ENCODE data around the gene VASP. TPM values are rescaled to one million over a fixed set of nuclear protein-coding genes. Genes with fewer than 3 reads are reported as not detected.

VASP gene
- total RNA-seq, 6 experiments from 2014 or later = 179 to 199 (median 185) TPM

DNA sequence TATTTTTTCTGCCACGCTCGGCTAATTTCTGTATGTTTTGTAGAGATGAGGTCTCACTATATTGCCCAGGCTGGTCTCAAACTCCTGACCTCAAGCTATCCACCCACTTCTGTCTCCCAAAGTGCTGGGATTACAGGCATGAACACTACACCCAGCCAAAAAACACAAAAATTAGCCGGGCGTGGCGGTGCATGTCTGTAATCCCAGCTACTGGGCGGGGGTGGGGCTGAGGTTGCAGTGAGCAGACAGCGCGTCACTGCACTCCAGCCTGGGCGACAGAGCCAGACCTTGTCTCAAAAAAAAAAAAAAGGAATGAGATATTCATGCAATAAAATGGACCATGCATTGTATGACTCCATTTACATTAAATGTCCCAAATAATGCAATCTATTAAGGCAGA, 32.2 kb downstream of the VASP start:
- H3K4me1 Mint-ChIP-seq (ENCODE audit: low read depth) = peaks cover 7% of the 10 kb centered on the region

DNA sequence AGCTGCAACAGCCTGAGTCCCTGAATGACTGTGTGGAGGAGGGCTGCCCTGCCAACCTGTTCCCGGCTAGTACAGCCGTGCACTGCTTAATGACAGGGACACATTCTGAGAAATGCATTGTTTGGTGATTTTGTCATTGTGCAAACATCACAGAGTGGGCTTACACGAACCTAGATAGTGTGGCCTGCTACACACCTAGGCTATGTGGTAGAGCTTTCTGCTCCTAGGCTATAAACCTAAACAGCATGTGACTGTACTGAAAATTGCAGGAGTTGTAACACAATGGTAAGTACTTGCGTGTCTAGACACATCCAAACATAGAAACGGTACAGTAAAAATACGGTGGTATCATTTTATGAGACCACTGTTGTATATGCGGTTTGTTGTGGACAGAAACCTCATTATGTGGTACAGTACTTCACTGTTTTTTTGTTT, 35.0 kb downstream of the VASP start:
- TF ChIP-seq CTCF (IDR thresholded peaks at IDR 0.05) = no peak
- no peak overlapping the region for H3K4me3 Mint-ChIP-seq
- no peaks in the 10 kb centered on the region for H3K36me3 Mint-ChIP-seq (ENCODE audit: low read depth)
- no peak for DNase-seq
- H3K9me3 Mint-ChIP-seq = peaks cover 5% of the 10 kb centered on the region
- no peaks in the 10 kb centered on the region; the same call in 1 of the 2 replicates for H3K27me3 Mint-ChIP-seq (ENCODE audit: insufficient read depth)
- H3K27ac Mint-ChIP-seq = no peak overlapping the region
- peaks cover 7% of the 10 kb centered on the region for H3K4me1 Mint-ChIP-seq (ENCODE audit: low read depth)

More for the DNA sequence above, 32.2 kb downstream of the VASP start:
- Mint-ChIP-seq H3K27me3 (ENCODE audit: insufficient read depth) (no peaks in the 10 kb centered on the region; the same call in 1 of the 2 replicates), H3K27ac (no peak overlapping the region), H3K9me3 (peaks cover 5% of the 10 kb centered on the region), H3K4me3 (no peak overlapping the region), H3K36me3 (ENCODE audit: low read depth) (peaks cover 6% of the 10 kb centered on the region)
- DNase-seq = no peak
- no peak for TF ChIP-seq CTCF (IDR thresholded peaks at IDR 0.05)

DNA sequence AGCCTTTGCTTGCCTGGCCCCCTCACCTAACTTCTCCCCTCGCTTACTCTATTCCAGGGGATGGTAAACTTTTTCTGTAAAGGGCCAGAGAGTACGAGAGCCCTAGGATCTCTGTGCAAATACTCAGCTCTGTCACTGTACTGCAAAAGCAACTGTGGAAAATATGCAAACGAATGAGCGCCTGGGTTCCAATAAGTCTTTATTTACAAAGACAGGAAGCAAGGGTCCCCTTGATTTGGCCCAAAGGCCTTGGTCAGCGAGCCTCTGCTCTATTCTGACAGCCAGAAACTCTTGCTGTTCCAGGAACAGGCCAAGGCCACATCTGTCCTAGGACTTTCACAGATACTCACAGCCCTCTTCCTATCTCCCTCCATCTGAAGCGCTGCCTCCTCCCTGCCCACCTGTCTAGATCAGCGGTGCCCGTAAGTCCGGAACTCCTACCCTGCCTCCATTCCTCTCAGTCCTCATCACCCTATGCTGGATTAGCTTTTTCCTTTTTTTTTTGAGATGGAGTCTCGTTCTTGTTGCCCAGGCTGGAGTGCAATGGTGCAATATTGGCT, 40.0 kb downstream of the VASP start:
- H3K9me3 Mint-ChIP-seq = no peaks in the 10 kb centered on the region
- H3K27ac Mint-ChIP-seq = peak overlapping the region; percentile 6; the same call in 1 of the 2 replicates
- H3K36me3 Mint-ChIP-seq (ENCODE audit: low read depth) = no peaks in the 10 kb centered on the region
- DNase-seq = no peak
- no peaks in the 10 kb centered on the region; the same call in 1 of the 2 replicates for H3K27me3 Mint-ChIP-seq (ENCODE audit: insufficient read depth)
- H3K4me3 Mint-ChIP-seq = no peak overlapping the region
- TF ChIP-seq CTCF (IDR thresholded peaks at IDR 0.05) = no peak
- peaks cover 16% of the 10 kb centered on the region for H3K4me1 Mint-ChIP-seq (ENCODE audit: low read depth)

- TF ChIP-seq CTCF (IDR thresholded peaks at IDR 0.05) = no peak
- H3K4me1 Mint-ChIP-seq (ENCODE audit: low read depth) = peaks cover 16% of the 10 kb centered on the region
- H3K36me3 Mint-ChIP-seq (ENCODE audit: low read depth) = peaks cover 3% of the 10 kb centered on the region; the same call in 1 of the 2 replicates
- no peaks in the 10 kb centered on the region; the same call in 1 of the 2 replicates for H3K27me3 Mint-ChIP-seq (ENCODE audit: insufficient read depth)
- H3K4me3 Mint-ChIP-seq = peak overlapping the region; percentile 36; the same call in 1 of the 2 replicates
- no peaks in the 10 kb centered on the region for H3K9me3 Mint-ChIP-seq
- H3K27ac Mint-ChIP-seq = peak overlapping the region; percentile 68
- DNase-seq = peak; percentile 72
Measured at GRCh38 chr19:45547965-45548609, 40.8 kb downstream of the VASP start.

GRCh38 chr19:45553464-45553863, 46.2 kb downstream of the VASP start:
- no peak for TF ChIP-seq CTCF (IDR thresholded peaks at IDR 0.05)
- no peak for DNase-seq
- Mint-ChIP-seq H3K27ac (no peak overlapping the region), H3K27me3 (ENCODE audit: insufficient read depth) (no peaks in the 10 kb centered on the region; the same call in 1 of the 2 replicates), H3K36me3 (ENCODE audit: low read depth) (peaks cover 5% of the 10 kb centered on the region; the same call in 1 of the 2 replicates), H3K9me3 (no peaks in the 10 kb centered on the region), H3K4me3 (no peak overlapping the region), H3K4me1 (ENCODE audit: low read depth) (peaks cover 1% of the 10 kb centered on the region)
